Loucy (cell line): ENCODE data around the gene TANC2.
A peak's percentile ranks its signal among the peaks of the same experiment; 100 is the strongest.

Source experiments
- H2AFZ ChIP-seq: fragments of 200-600 bp; sonication (generic); 2 replicates; pipeline ENCODE4 v1.6.0; 2016; ENCODE audit warnings: antibody characterized with exemption, mild to moderate bottlenecking, low read length, moderate library complexity
- H3F3A ChIP-seq: fragments of 200-600 bp; 2 replicates; pipeline ENCODE4 v1.6.0; 2016; ENCODE audit warnings: antibody characterized with exemption, low read depth, mild to moderate bottlenecking
- H3K27me3 ChIP-seq: fragments of 200-600 bp; sonication (generic); 2 replicates; pipeline ENCODE4 v1.6.1; 2014; ENCODE audit warnings: low read length, mild to moderate bottlenecking; ENCODE audit not compliant: insufficient read depth, poor library complexity, severe bottlenecking
- H3K36me3 ChIP-seq: fragments of 200-600 bp; sonication (generic); 2 replicates; pipeline ENCODE4 v1.6.1; 2016; ENCODE audit warnings: low read length; ENCODE audit not compliant: insufficient read depth
- H3K4me1 ChIP-seq: fragments of 200-600 bp; sonication (generic); 2 replicates; pipeline ENCODE4 v1.5.1; 2014; ENCODE audit warnings: low read length, mild to moderate bottlenecking; ENCODE audit not compliant: insufficient read depth, poor library complexity, severe bottlenecking
- H3K4me2 ChIP-seq: fragments of 200-600 bp; sonication (generic); 2 replicates; pipeline ENCODE4 v1.6.0; 2014; ENCODE audit warnings: antibody characterized with exemption, low read length, low read depth, mild to moderate bottlenecking; ENCODE audit not compliant: poor library complexity, severe bottlenecking
- H3K4me3 ChIP-seq: fragments of 200-600 bp; sonication (generic); 2 replicates; pipeline ENCODE4 v1.5.1; 2014; ENCODE audit warnings: low read length, mild to moderate bottlenecking, mixed read lengths; ENCODE audit not compliant: poor library complexity, severe bottlenecking
- H3K79me2 ChIP-seq: fragments of 200-600 bp; sonication (generic); 2 replicates; pipeline ENCODE4 v1.6.1; 2014; ENCODE audit warnings: low read length; ENCODE audit not compliant: insufficient read depth
- H3K9ac ChIP-seq: fragments of 200-600 bp; sonication (generic); 2 replicates; pipeline ENCODE4 v1.6.0; 2014; ENCODE audit warnings: mild to moderate bottlenecking, low read depth, low read length, moderate library complexity; ENCODE audit not compliant: poor library complexity, severe bottlenecking
- H3K9me2 ChIP-seq: fragments of 200-600 bp; sonication (generic); replicated peaks from 2 replicates; pipeline ENCODE4 v1.6.1; 2016; ENCODE audit warnings: low read depth, low read length, mixed read lengths
- H3K9me3 ChIP-seq: fragments of 200-600 bp; sonication (generic); 2 replicates; pipeline ENCODE4 v1.6.1; 2014; ENCODE audit warnings: mild to moderate bottlenecking, antibody characterized with exemption, low read length, low read depth; ENCODE audit not compliant: insufficient read depth
- H4K20me1 ChIP-seq: fragments of 200-600 bp; sonication (generic); 2 replicates; pipeline ENCODE4 v1.6.0; 2014; ENCODE audit warnings: antibody characterized with exemption, low read length, mild to moderate bottlenecking; ENCODE audit not compliant: insufficient read depth, poor library complexity, severe bottlenecking
- EZH2phosphoT487 ChIP-seq: fragments of 200-600 bp; IDR thresholded peaks from 2 replicates; pipeline ENCODE4 v1.6.1; 2018; ENCODE audit warnings: antibody characterized with exemption, mild to moderate bottlenecking, moderate library complexity, borderline replicate concordance
- TF ChIP-seq, protein P1 (sequence below): fragments of 200-600 bp; sonication (generic); conservative IDR thresholded peaks from 2 replicates; pipeline ENCODE4 v1.5.1; 2014; ENCODE audit warnings: mild to moderate bottlenecking, antibody characterized with exemption, low read length

TANC2 gene

DNA sequence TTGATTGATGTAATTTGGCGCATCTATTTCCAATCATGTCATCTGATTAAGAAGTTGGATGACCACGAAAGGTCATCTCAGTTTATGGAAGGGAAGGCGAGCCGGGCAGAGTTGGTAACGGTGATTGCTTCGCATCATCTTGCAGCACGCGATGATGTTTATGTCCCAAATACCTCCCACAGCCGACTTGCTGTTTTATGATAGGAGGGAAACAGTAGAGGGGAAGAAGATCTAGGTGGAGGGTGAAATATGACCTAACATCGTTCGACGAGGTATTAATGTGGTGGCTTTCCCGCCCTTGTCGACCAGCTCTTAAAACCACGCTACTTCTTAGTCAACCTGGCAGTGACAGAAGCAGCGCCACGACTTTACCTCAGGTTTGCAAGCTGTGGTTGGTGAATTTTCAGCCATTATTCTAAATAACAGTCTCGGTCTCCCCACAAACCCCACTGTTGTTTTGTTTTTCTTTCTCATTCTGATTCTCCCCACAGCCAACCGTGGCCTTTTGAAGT is 805 bp upstream of the TANC2 start:
- Histone ChIP-seq H3K27me3 (no peaks in the 10 kb centered on the region), H3K9me3 (no peaks in the 10 kb centered on the region), H3K4me1 (peaks cover 32% of the 10 kb centered on the region), H2AFZ (peak overlapping the region; percentile 78), H3K4me2 (peak overlapping the region; percentile 56), H3K36me3 (no peaks in the 10 kb centered on the region), H3F3A (no peaks in the 10 kb centered on the region), H3K9me2 (no peaks in the 10 kb centered on the region), H3K79me2 (0 out of 2 replicates have a peak, but pooled peaks cover 13% of the 10 kb centered on the region), H3K4me3 (peak overlapping the region; percentile 78), H4K20me1 (no peaks in the 10 kb centered on the region), H3K9ac (peak overlapping the region; percentile 53)
- TF ChIP-seq EZH2phosphoT487: no peak
- TF ChIP-seq, protein P1, sequence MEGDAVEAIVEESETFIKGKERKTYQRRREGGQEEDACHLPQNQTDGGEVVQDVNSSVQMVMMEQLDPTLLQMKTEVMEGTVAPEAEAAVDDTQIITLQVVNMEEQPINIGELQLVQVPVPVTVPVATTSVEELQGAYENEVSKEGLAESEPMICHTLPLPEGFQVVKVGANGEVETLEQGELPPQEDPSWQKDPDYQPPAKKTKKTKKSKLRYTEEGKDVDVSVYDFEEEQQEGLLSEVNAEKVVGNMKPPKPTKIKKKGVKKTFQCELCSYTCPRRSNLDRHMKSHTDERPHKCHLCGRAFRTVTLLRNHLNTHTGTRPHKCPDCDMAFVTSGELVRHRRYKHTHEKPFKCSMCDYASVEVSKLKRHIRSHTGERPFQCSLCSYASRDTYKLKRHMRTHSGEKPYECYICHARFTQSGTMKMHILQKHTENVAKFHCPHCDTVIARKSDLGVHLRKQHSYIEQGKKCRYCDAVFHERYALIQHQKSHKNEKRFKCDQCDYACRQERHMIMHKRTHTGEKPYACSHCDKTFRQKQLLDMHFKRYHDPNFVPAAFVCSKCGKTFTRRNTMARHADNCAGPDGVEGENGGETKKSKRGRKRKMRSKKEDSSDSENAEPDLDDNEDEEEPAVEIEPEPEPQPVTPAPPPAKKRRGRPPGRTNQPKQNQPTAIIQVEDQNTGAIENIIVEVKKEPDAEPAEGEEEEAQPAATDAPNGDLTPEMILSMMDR: no peak

DNA sequence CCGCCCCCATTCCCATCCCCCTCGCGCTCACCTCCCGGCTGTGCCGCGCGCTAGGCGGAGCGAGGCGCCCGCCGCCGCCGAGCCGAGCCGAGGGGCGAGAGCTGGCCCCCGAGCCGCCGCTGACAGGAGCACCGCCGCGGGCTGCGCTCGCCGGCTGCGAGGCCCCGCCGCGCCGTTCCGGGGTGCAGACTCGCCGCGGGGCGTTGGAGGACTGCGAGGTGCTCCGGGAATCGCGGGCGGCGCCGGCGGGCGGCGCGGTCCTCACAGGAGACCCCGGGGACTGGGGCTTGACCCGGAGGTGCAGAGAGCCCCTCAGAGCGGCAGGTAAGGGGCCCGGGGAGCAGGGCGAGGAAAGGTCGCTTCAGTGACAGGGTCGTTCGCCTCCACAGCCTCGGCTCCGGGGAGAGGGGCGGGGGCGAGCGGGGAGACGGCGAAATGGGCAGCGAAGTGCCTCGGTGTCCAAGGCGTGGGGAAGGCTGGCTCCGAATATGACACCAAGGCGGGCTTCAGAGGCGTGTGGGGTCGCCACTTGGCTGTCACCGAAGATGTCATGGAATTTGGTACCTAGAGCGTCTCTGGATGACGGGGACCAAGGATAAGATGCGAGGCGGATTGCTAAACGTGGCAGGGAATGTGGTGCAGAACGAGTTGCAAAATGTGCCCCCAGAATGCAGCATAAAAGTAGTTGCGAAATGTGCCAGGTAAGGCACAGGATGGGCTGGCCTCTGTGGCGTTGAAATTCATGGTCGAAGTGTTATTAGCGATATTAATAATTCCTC is 580 bp downstream of the TANC2 start:
- peak overlapping the region; percentile 89 for H2AFZ ChIP-seq
- no peaks in the 10 kb centered on the region for H3K27me3 ChIP-seq
- TF ChIP-seq EZH2phosphoT487: no peak
- TF ChIP-seq, protein P1: no peak

DNA sequence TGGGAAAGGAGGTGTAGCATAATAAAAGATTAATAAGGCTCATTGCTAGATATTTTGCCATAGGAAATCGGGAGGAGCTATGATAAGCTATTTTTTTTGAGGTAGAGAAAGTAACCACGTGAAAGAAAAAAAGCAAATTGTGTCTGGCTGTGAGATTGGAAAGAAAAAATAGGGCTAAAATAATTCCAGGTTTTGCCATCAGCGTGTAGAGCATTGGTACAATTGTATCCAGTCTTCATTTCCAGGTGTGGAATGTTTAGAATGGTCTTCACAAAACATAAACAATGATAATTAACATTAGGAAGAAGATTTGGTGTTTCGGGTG is 1.1 kb downstream of the TANC2 start:
- Histone ChIP-seq H3K9ac (peak overlapping the region; percentile 67), H3K9me2 (no peaks in the 10 kb centered on the region), H3K4me1 (peaks cover 32% of the 10 kb centered on the region), H4K20me1 (no peaks in the 10 kb centered on the region), H2AFZ (peak overlapping the region; percentile 89), H3K4me3 (peak overlapping the region; percentile 88), H3K79me2 (peaks cover 16% of the 10 kb centered on the region; the same call in 1 of the 2 replicates), H3K9me3 (no peaks in the 10 kb centered on the region), H3K27me3 (no peaks in the 10 kb centered on the region), H3F3A (no peaks in the 10 kb centered on the region), H3K4me2 (peak overlapping the region; percentile 99), H3K36me3 (no peaks in the 10 kb centered on the region)
- TF ChIP-seq EZH2phosphoT487: no peak
- TF ChIP-seq, protein P1: no peak

More for the DNA sequence above, 580 bp downstream of the TANC2 start:
- H3K9me2 ChIP-seq: no peaks in the 10 kb centered on the region
- peaks cover 14% of the 10 kb centered on the region; the same call in 1 of the 2 replicates for H3K79me2 ChIP-seq
- peak overlapping the region; percentile 99 for H3K4me2 ChIP-seq
- no peaks in the 10 kb centered on the region for H3K9me3 ChIP-seq
- H4K20me1 ChIP-seq: no peaks in the 10 kb centered on the region
- H3F3A ChIP-seq: no peaks in the 10 kb centered on the region
- H3K36me3 ChIP-seq: no peaks in the 10 kb centered on the region
- H3K4me1 ChIP-seq: peaks cover 32% of the 10 kb centered on the region
- peak overlapping the region; percentile 67 for H3K9ac ChIP-seq
- H3K4me3 ChIP-seq: peak overlapping the region; percentile 88
